ENCODE results near the gene RNF10. TPM values are rescaled to one million over a fixed set of nuclear protein-coding genes. Genes with fewer than 3 reads are reported as not detected.
A peak's percentile ranks its signal among the peaks of the same experiment; 100 is the strongest.

Gene RNF10
- polyA plus RNA-seq, 1 of the 3 experiments (the other 2 are of a cell fraction) = 118 TPM

- Histone ChIP-seq H3K9me3 (no peaks in the 10 kb centered on the region), H3K36me3 (replicated peaks in 1 of 2; ENCODE audit: control insufficient read depth in 1 of 2, insufficient read depth in 2 of 2, low read length in 1 of 2) (peaks cover 34 to 42% of the 10 kb centered on the region in 2 experiments), H3K4me3 (ENCODE audit: low read depth in 2 of 2, low read length in 1 of 2) (no peak overlapping the region), H3K4me1 (ENCODE audit: control insufficient read depth in 1 of 2, insufficient read depth in 2 of 2, low read depth in 1 of 2, low read length in 1 of 2) (peaks cover 0 to 8% of the 10 kb centered on the region in 2 experiments; a peak in 2 of 4 replicates), H3F3A (replicated peaks; ENCODE audit: insufficient read depth) (no peaks in the 10 kb centered on the region), H3K9ac (no peak overlapping the region), H4K20me1 (ENCODE audit: insufficient read depth) (no peaks in the 10 kb centered on the region), H3K9me2 (no peaks in the 10 kb centered on the region), H3K27ac (ENCODE audit: low read depth in 2 of 2, low read length in 1 of 2) (no peak overlapping the region), H3K79me2 (ENCODE audit: insufficient read depth) (peaks cover 15% of the 10 kb centered on the region; the same call in 1 of the 2 replicates), H2AFZ (ENCODE audit: low read depth) (no peak overlapping the region), H3K4me2 (no peak overlapping the region), H3K27me3 (ENCODE audit: insufficient read depth) (no peaks in the 10 kb centered on the region)
- ChIA-PET POLR2A (no interaction called here), CTCF (interaction anchor here (0.7 to 1.5 kb wide), 3 partner anchors 70 to 532 kb away, joined by 3 to 6 read pairs (median 3); no protein-coding TSS in a partner anchor)
- no peak for TF ChIP-seq ZBTB33 (IDR thresholded peaks at IDR 0.05; ENCODE audit: borderline replicate concordance, low read depth)
- TF ChIP-seq TEAD4 (IDR thresholded peaks at IDR 0.05; ENCODE audit: borderline replicate concordance, insufficient read depth) = no peak
- no peak for TF ChIP-seq EP300 (IDR thresholded peaks at IDR 0.05; ENCODE audit: borderline replicate concordance in 1 of 2, low read depth in 1 of 2, low read length in 1 of 2)
- WGBS (ENCODE audit: low lambda C conversion rate) = 100% methylated on average over 1 of the region's 1 CpG
- no peak for DNase-seq
Observed at GRCh38 chr12:120579179-120579578, 45.0 kb downstream of the RNF10 start.

GRCh38 chr12:120580787-120581723 lies 46.9 kb downstream of the RNF10 start, which contains the start of gene POP5:
Gene POP5, minus strand, starts transcription at chr12:120581402. Its CDS starts 40 bp downstream, at chr12:120581362.
- Histone ChIP-seq H3K9me3 (no peaks in the 10 kb centered on the region), H3F3A (replicated peaks; ENCODE audit: insufficient read depth) (no peaks in the 10 kb centered on the region), H2AFZ (ENCODE audit: low read depth) (peak within 1 kb of the TSS; percentile 78), H3K4me3 (ENCODE audit: low read depth in 2 of 2, low read length in 1 of 2) (peak within 1 kb of the TSS; percentile 82 to 97), H3K4me2 (peak within 1 kb of the TSS; percentile 81), H4K20me1 (ENCODE audit: insufficient read depth) (no peaks in the 10 kb centered on the region), H3K79me2 (ENCODE audit: insufficient read depth) (peaks cover 15% of the 10 kb centered on the region; the same call in 1 of the 2 replicates), H3K36me3 (replicated peaks in 1 of 2; ENCODE audit: control insufficient read depth in 1 of 2, insufficient read depth in 2 of 2, low read length in 1 of 2) (peaks cover 19 to 30% of the 10 kb centered on the region in 2 experiments), H3K4me1 (ENCODE audit: control insufficient read depth in 1 of 2, insufficient read depth in 2 of 2, low read depth in 1 of 2, low read length in 1 of 2) (peaks cover 0 to 8% of the 10 kb centered on the region in 2 experiments; a peak in 2 of 4 replicates), H3K27me3 (ENCODE audit: insufficient read depth) (no peaks in the 10 kb centered on the region), H3K27ac (ENCODE audit: low read depth in 2 of 2, low read length in 1 of 2) (peak within 1 kb of the TSS; percentile 25 to 71; a peak in 3 of 4 replicates), H3K9me2 (no peaks in the 10 kb centered on the region), H3K9ac (peak within 1 kb of the TSS; percentile 64)
- DNase-seq = peak; percentile 93
- WGBS (ENCODE audit: low lambda C conversion rate) = 2% methylated on average over 35 of the region's 56 CpGs
- ChIA-PET POLR2A (interaction anchor here (0.6 to 1.0 kb wide), 7 partner anchors 27 to 117 kb away, joined by 3 to 5 read pairs (median 4); partner anchors contain the start of gene DYNLL1), CTCF (interaction anchor here (0.7 to 5.2 kb wide), 12 partner anchors 15 to 423 kb away, joined by 3 to 94 read pairs (median 5); partner anchors contain the start of genes CABP1, RNF10 and UNC119B)
- TF ChIP-seq SMC3 (IDR thresholded peaks at IDR 0.05; ENCODE audit: low read depth, low read length) (no peak), RCOR1 (IDR thresholded peaks at IDR 0.05; ENCODE audit: low read length) (no peak), USF1 (IDR thresholded peaks at IDR 0.05; ENCODE audit: borderline replicate concordance, low read depth) (no peak), FOXJ3 (CRISPR knock-in tag; IDR thresholded peaks at IDR 0.05) (no peak), MAX (IDR thresholded peaks at IDR 0.05; ENCODE audit: low read depth) (peak; percentile 31), TCF12 (IDR thresholded peaks at IDR 0.05) (no peak), GATA2 (CRISPR knock-in tag; IDR thresholded peaks at IDR 0.05) (no peak), FOXM1 (IDR thresholded peaks at IDR 0.05; ENCODE audit: low read depth) (no peak), ELF1 (IDR thresholded peaks at IDR 0.05) (peak; percentile 74), CHD2 (IDR thresholded peaks at IDR 0.05; ENCODE audit: low read length, partially characterized antibody) (peak; percentile 81), MXI1 (IDR thresholded peaks at IDR 0.05; ENCODE audit: low read depth, low read length) (peak; percentile 88), RFX5 (IDR thresholded peaks at IDR 0.05; ENCODE audit: low read length) (peak; percentile 60), EZH2phosphoT487 (IDR thresholded peaks at IDR 0.05; ENCODE audit: borderline replicate concordance, low read depth) (no peak), ZBTB33 (IDR thresholded peaks at IDR 0.05; ENCODE audit: borderline replicate concordance, low read depth) (no peak), YY1 (IDR thresholded peaks at IDR 0.05; ENCODE audit: low read depth) (peak; percentile 92), EP300 (IDR thresholded peaks at IDR 0.05; ENCODE audit: borderline replicate concordance in 1 of 2, low read depth in 1 of 2, low read length in 1 of 2) (no peak), NRF1 (IDR thresholded peaks at IDR 0.05; ENCODE audit: low read depth, low read length) (peak; percentile 71), NFIC (IDR thresholded peaks at IDR 0.05; ENCODE audit: borderline replicate concordance) (no peak), RAD21 (IDR thresholded peaks at IDR 0.05; ENCODE audit: low read length) (no peak), POLR2AphosphoS5 (IDR thresholded peaks at IDR 0.05; ENCODE audit: low read depth, low read length) (peak; percentile 90), TEAD4 (IDR thresholded peaks at IDR 0.05; ENCODE audit: borderline replicate concordance, insufficient read depth) (no peak)

Measured in SK-N-SH (cell line).